HG03565 (cell line): ENCODE measurements around the gene KLHL21.
"Not testable (repeated sequence)": the region's sequence is repeated elsewhere in the genome, so short reads cannot be mapped to it uniquely, and the experiment has no call there.

ENCODE experiments used
- ATAC-seq: cut with Tn5 transposase; IDR thresholded peaks from one replicate; pipeline ENCODE4 v1.9.1; 2021; ENCODE audit warnings: mild to moderate bottlenecking, moderate library complexity; ENCODE audit not compliant: unreplicated experiment

The KLHL21 gene

GRCh38 chr1:6602669-6603237, at the start of gene KLHL21:
KLHL21 (minus strand) TSS chr1:6602869; CDS start chr1:6602817, 52 bp downstream.
- ATAC-seq, result peak; percentile 38

- no peak for ATAC-seq
Measured at GRCh38 chr1:6651909-6652308, 49.2 kb upstream of the KLHL21 start.

GRCh38 chr1:6648556-6648955, 45.9 kb upstream of the KLHL21 start:
- ATAC-seq, result no peak

- no peak for ATAC-seq
Measured at GRCh38 chr1:6646499-6647148, 44.0 kb upstream of the KLHL21 start.

GRCh38 chr1:6645018-6645417, 42.3 kb upstream of the KLHL21 start:
- ATAC-seq, result no peak

GRCh38 chr1:6640867-6641266, 38.2 kb upstream of the KLHL21 start:
- not testable (repeated sequence) for ATAC-seq

- ATAC-seq, result no peak
Measured at GRCh38 chr1:6638226-6638625, 35.6 kb upstream of the KLHL21 start.

GRCh38 chr1:6637770-6638169, 35.1 kb upstream of the KLHL21 start:
- ATAC-seq, result no peak

- ATAC-seq, result not testable (repeated sequence)
Measured at GRCh38 chr1:6636778-6637177, 34.1 kb upstream of the KLHL21 start.

GRCh38 chr1:6635910-6636760, 33.5 kb upstream of the KLHL21 start:
- ATAC-seq, result no peak

- ATAC-seq, result no peak
Measured at GRCh38 chr1:6635161-6635909, 32.7 kb upstream of the KLHL21 start.

- no peak for ATAC-seq
Measured at GRCh38 chr1:6634371-6635052, 31.8 kb upstream of the KLHL21 start.

GRCh38 chr1:6632588-6633514, 30.2 kb upstream of the KLHL21 start:
- no peak for ATAC-seq

- no peak for ATAC-seq
Measured at GRCh38 chr1:6631058-6631457, 28.4 kb upstream of the KLHL21 start.

GRCh38 chr1:6630027-6630426, 27.4 kb upstream of the KLHL21 start:
- no peak for ATAC-seq

- no peak for ATAC-seq
Measured at GRCh38 chr1:6628971-6629479, 26.4 kb upstream of the KLHL21 start.

- no peak for ATAC-seq
Measured at GRCh38 chr1:6627841-6628545, 25.3 kb upstream of the KLHL21 start.

GRCh38 chr1:6627031-6627430, 24.4 kb upstream of the KLHL21 start:
- ATAC-seq, result no peak
